ENCODE data around the gene ZNF260.
"Not testable (repeated sequence)": the region's sequence is repeated elsewhere in the genome, so short reads cannot be mapped to it uniquely, and the experiment has no call there.

Gene ZNF260

DNA sequence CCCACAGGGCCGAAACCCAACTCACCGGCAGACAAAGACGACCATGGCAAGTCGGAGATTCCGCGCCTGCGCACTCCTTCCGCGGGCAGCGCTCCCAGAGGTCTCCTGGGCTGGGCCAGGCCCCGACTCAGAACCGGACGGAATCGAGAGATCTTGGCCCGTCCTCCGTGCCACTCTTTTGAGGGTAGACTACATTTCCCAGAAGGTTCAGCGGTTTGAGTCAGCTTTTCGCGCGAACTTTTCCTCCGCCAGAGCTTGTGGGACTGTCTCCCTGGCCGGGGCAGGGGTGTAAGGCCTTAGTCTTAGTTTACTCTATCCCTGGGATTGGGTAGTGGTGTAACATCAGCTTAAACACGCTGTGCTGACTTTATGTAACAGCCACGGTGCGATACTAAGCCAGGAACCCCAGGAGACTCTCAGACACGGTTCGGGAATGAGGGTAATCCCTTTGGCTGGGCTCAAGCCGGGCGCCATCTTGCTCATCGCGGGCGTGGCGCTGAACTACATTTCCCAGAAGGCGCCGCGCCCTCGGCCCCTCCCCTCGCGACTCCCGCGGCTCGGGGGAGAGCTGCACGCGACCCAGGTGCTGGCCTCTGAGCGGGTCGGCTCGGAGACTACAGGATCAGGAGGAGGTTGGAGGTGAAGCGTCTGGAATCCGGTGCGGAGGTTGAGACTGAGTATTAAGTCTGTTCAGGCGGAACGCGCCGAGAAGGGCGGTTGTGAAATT lies at the start of gene ZNF260:
Gene ZNF260, minus strand, starts transcription at position 78 of the 727 bp plus-strand sequence. CDS start 13,033 bp downstream, outside the sequence.
- peak; percentile 90 for FAIRE-seq

- FAIRE-seq: no peak
Observed at GRCh38 chr19:36577271-36577996, 49.4 kb upstream of the ZNF260 start.

GRCh38 chr19:36574741-36575140 lies 46.7 kb upstream of the ZNF260 start:
- FAIRE-seq: no peak

DNA sequence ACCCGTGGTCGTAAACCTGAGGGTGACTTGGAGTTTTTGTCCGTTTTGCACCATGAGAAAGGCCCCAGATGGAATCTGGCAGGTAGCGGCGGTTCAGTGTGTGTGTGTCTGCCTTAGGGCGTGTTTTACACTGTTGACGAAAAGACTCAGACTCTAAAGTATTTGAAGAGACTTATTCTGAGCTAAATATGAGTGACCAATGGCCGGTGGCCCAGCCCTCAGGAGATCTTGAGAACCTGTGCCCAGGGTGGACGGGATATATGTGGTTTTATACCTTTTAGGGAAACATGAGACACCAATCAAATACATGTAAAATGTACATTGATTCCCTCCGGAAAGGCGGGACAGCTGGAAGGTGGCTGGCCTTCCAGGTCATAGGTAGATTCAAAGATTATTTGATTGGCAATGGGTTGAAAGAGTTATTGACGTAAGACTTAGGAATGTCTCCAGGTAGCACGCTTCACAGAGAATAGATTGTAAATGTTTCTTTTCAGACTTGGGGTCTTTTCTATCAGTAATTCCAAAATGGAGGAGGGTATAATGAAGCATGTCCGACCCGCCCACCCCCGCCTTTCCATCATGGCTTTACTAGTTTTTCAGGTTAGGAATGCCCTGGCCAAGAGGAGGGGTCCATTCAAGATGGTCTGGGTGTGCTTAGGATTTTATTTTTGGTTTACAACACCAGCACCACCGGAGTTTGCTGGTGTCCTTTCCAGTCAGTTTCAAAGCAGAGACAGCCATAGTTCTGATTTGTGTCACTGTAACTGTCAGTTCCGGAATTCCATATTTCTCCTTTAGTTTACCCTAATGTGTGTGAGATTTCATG lies 46.0 kb upstream of the ZNF260 start:
- FAIRE-seq: no peak

- FAIRE-seq: peak; percentile 41
Observed at GRCh38 chr19:36573020-36573894, 45.2 kb upstream of the ZNF260 start, which contains the start of gene ZNF529. ZNF529 (minus strand) TSS chr19:36573292; CDS start chr19:36572346, 946 bp downstream.

- no peak for FAIRE-seq
Observed at GRCh38 chr19:36572593-36573019, 44.5 kb upstream of the ZNF260 start.

GRCh38 chr19:36564391-36564790 lies 36.3 kb upstream of the ZNF260 start:
- no peak for FAIRE-seq

- no peak for FAIRE-seq
Observed at GRCh38 chr19:36547001-36547732, 19.1 kb upstream of the ZNF260 start.

DNA sequence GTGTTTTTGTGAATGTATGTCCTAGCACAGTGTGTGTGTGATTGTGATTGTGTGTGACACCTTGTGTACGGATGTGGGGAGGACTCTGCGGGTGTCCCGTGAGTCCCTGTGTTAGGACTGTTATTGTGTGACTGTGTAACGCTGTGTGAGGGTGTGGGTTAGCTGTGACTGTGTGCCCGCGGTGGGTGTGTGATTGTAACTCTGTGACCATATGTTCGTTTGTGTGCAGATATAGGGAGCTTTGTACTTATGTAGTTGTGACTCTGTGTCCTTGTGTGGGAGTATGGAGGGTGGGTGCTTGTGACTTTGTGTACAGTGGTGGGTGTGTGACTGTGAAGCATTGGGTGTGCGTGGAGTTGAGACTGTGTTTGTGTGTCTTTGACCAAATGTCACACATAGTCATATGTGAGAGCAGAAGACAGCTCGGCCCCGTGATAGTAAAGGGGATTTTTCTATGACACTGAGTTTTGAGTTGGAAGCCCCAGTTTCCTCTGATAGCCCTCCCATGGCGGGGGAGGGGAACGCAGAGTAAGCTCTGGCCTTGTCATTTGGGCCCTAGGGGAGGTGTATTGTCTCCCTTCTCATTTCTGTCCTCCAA lies 949 bp upstream of the ZNF260 start:
- no peak for FAIRE-seq

DNA sequence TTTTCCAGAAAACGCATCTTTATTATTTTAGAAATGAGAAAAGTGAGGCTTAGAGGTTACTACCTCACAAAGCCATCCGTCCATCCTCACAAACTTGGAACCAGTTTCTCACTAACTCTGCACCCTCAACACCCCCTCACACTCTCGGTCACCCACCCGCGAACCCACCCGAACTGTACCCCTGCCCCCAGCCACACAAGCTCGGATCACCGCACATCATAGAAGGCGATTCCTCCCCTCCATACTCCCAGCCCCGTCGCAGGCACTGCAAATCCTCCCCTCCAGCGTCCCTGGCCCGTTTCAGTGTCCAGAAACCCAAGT lies 238 bp downstream of the ZNF260 start:
- no peak for FAIRE-seq

GRCh38 chr19:36527341-36527740 lies 730 bp downstream of the ZNF260 start:
- no peak for FAIRE-seq

DNA sequence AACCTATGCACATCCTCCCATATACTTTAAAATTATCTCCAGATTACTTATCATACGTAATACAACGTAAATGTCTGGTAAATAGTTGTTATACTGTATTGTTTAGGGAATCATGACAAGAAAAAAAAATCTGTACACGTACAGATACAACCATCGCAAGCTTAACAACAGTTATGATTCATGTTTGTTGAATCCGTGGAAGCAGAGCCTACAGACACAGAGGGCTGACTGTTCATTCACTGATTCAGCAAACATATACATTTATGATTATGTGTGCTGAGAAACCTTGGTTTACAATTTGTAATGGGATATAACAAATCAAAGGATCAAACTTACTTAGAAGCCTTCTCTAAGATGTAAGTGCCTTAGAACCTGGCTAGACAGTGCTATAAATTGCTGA lies 1.5 kb downstream of the ZNF260 start:
- no peak for FAIRE-seq

GRCh38 chr19:36524617-36525016 lies 3.5 kb downstream of the ZNF260 start:
- FAIRE-seq: no peak

DNA sequence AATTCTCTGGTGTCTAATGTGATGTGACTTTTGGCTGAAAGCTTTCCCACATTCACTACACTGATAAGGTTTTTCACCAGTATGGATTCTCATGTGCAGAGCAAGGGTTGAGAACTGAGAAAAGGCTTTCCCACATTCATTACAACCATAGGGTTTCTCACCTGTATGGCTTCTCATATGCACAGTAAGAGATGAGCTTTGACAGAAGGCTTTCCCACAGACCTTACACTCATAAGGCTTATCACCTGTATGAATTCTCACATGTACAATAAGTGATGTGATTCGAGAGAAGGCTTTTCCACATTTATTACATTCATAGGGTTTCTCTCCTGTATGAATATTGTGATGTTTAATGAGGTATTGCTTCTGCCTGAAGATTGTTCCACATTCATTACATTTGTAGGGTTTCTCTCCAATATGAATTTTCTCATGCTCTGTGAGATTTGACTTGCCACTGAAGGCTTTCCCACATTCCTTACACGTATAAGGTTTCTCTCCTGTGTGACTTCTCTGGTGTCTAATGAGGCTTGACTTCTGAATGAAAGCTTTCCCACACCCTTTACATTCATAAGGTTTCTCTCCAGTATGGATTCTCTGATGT lies 14.0 kb downstream of the ZNF260 start:
- no peak for FAIRE-seq

GRCh38 chr19:36508325-36508724 lies 19.7 kb downstream of the ZNF260 start:
- FAIRE-seq: no peak

GRCh38 chr19:36501973-36502372 lies 26.1 kb downstream of the ZNF260 start:
- no peak for FAIRE-seq

GRCh38 chr19:36497001-36497400 lies 31.1 kb downstream of the ZNF260 start:
- no peak for FAIRE-seq

GRCh38 chr19:36492689-36493453 lies 35.2 kb downstream of the ZNF260 start:
- not testable (repeated sequence) for FAIRE-seq

- not testable (repeated sequence) for FAIRE-seq
Observed at GRCh38 chr19:36490846-36491245, 37.2 kb downstream of the ZNF260 start.

DNA sequence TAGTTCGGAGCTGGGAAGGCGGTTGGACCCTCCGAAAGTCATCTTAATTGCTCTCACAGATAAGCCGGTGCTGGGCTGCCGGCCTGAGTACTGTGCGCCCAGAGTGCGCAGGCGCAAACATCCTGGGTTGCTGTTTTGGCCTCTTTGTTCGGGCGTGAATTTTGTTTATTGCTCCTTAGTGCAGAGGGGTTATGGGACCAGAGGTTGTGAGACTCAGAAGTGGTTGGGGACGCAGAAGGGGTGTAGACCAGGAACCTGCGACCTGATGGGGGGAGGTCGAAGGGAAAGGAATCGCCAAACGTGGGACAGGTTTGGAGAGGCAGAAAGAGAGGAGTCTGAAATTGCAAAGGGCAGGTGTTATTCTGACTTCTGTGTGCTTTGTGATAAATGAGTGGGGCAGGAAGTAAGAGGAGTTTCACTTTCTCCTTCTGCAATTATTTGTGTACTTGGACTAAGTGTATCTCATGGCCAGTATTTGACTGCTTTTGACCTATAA lies 38.1 kb downstream of the ZNF260 start:
- no peak for FAIRE-seq
